Stimulated activated CD8-positive, alpha-beta memory T cell treated with anti-CD3 and anti-CD28 coated beads, Interleukin-15, amount 100 ng/mL, for 24 hours (primary cell): ENCODE data around the gene CHCHD6.
A peak's percentile ranks its signal among the peaks of the same experiment; 100 is the strongest.

Experiments used
- DNase-seq: peaks from one replicate; pipeline ENCODE4 v3.0.0-alpha.2; 2020; ENCODE audit warnings: low read depth

CHCHD6 gene

GRCh38 chr3:126980266-126980811, 276.3 kb downstream of the CHCHD6 start:
- DNase-seq = no peak

DNA sequence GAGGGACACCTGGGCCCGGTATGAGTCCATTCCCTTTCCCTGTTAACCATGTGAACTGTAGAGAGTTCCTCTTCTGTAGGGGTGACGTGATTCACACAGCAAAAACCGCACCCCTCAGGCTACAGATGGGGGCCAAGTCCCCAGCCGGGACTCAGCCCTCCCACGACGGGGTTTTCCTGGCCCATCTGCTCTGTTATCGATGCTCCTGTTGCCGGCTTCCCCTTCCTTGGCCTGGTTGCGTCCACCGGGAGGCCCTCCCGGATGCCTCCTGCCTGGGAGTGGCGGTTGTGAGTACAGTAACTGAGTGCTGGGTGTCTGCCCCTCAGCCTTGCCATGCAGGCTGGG, 278.1 kb downstream of the CHCHD6 start:
- no peak for DNase-seq

DNA sequence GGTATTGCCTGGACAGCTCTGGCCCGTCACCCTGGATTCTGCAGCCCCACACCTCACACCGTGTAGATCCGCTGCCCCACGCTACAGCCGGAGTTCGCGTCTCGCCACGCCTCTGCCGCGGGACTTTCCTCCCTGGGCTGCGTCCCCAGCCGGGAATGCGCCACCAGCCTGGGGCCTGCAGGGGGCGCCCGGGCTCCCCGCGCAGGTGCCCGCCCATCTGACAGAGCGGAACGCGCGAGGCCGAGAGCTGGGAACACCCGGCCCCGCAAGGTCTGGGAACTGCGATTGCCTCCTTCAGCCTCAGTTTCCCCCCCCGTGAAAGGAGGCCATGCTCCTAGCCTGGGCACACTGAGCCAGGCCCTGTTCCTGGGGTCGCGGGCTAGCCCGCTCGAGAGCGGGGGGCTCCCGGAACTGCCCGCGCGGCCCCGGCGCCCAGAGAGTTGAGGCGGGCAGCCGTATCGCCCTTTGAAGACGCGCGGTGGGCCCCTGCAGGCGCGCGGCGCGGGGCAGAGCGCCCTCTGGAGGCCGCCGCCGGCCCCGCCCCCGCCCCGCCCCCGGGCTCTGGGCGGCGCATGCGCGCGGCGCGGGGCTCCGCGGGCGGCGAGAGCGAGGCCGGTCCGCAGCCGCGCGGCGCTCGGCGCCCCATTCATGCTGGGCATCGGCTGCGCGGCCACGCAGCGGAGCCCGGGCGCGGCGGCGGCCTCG, 278.6 kb downstream of the CHCHD6 start, which contains the start of gene PLXNA1:
TSS of gene PLXNA1 (plus strand) at position 645 of the 705 bp plus-strand sequence. CDS start 5,479 bp downstream, outside the sequence.
- peak; percentile 78 for DNase-seq

DNA sequence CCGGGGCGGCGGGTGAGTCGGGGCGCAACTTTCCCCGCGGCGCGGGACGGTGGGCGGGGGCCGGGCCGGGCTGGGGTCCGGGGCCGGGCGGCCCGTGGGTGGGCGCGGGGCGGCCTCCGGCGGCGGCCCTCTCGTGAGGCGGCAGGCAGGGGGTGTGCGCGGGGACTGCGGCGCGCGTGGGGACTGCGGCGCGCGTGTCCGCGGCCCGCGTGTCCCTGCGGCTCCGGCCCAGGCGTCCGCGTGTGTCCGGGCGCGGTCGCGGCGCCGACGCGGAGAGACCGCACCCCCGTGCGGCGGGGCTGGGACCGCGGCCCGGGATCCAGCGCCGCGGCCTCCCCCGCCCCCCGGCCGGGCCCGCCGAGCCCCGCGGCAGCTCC, 279.2 kb downstream of the CHCHD6 start:
- DNase-seq = no peak

- DNase-seq = no peak
These were observed 279.8 kb downstream of the CHCHD6 start for GRCh38 chr3:126983653-126984390.

- DNase-seq = no peak
These were observed 280.5 kb downstream of the CHCHD6 start for GRCh38 chr3:126984391-126985131.

GRCh38 chr3:126985132-126985985, 281.3 kb downstream of the CHCHD6 start:
- DNase-seq = no peak

GRCh38 chr3:126986001-126986400, 282.0 kb downstream of the CHCHD6 start:
- no peak for DNase-seq

GRCh38 chr3:126987129-126987528, 283.1 kb downstream of the CHCHD6 start:
- DNase-seq = no peak

DNA sequence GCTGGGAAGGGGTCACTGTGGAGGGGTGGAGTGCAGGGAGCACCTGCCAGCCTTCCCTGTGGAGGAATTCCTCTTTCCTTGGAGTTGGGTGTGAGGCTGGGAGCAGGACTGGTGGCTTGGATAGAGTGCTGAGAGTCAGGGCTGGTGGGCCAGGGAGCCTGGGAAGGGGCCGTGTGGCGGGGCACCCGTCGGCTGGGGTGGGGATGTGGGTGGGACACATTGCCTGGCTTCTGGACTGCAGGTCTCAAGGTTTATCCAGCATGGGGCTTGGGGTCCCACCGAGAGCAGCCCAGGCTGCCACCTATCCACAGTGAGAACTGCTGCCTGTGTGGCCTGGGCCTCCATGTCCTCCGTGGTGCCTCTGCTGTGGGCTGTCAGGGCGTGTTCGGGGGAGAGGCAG, 283.6 kb downstream of the CHCHD6 start:
- DNase-seq = no peak

DNA sequence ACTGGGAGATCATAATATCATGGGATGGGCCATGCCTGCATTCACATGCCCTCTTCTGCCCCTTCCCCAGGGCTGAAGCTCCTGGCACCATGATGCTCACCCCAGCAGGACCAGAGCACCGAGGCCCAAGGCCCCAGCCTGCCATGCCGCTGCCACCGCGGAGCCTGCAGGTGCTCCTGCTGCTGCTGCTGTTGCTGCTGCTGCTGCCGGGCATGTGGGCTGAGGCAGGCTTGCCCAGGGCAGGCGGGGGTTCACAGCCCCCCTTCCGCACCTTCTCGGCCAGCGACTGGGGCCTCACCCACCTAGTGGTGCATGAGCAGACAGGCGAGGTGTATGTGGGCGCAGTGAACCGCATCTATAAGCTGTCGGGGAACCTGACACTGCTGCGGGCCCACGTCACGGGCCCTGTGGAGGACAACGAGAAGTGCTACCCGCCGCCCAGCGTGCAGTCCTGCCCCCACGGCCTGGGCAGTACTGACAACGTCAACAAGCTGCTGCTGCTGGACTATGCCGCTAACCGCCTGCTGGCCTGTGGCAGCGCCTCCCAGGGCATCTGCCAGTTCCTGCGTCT, 284.5 kb downstream of the CHCHD6 start:
- no peak for DNase-seq

GRCh38 chr3:126989316-126990023, 285.4 kb downstream of the CHCHD6 start:
- no peak for DNase-seq

DNA sequence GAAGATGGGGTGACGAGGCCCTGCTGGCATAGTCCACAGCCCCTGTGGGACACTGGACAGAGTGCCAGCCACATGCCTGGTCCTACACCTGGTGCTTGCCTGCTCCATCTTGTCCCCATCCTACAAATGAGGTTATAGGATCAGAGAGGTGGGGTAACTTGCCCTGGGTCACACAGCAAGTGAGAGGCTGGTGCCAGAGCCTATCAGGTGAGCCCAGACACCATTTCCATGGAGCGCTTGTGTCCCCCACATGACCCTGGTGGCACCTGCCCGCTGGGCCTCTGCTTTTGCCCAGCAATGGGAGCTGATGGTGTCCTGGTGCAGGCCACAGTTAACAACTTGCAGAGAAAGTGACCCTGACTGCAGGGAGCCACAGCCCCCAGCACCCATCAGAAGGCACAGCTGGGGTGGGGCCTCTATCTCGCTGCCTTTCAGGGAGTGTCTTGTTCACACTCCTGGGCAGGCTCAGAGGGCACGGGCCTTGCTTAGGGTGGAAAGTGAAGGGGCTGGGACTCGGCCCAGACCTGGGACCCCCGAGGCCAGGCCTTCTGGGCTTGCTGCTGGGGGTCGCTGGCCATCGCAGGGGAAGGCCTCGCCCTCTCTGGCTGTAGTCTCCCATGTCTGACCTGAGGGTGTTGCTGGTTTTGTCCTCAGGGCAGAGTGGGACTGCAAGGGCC, 286.1 kb downstream of the CHCHD6 start:
- no peak for DNase-seq

- DNase-seq = no peak
These were observed 286.9 kb downstream of the CHCHD6 start for GRCh38 chr3:126990890-126991289.

- DNase-seq = no peak
These were observed 287.5 kb downstream of the CHCHD6 start for GRCh38 chr3:126991366-126992200.

- DNase-seq = no peak
These were observed 288.2 kb downstream of the CHCHD6 start for GRCh38 chr3:126992216-126992615.

DNA sequence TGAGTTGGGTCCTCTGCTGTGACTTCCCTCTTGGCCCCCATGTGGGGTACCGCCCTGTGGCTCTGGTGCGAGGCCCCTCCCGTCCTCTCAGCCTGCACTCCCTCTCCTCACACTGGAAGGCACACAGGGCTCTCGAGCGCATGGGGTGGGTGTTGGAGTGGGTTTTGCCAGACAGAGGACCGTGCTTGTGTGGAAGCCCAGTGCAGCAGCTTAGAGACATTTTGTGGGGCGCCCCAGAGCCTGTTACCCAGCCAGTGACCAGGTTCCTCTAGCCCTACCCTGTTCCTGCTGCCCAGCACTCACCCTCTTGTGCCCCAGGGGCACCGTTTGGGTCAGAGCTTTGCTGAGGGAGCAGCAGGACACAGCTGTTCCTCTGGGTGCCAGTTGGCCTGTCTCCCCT, 288.7 kb downstream of the CHCHD6 start:
- no peak for DNase-seq

- DNase-seq = no peak
These were observed 289.4 kb downstream of the CHCHD6 start for GRCh38 chr3:126993436-126993835.

GRCh38 chr3:126994661-126995245, 290.7 kb downstream of the CHCHD6 start:
- DNase-seq = no peak
